Measurements from ENCODE around the gene RABEP1.
"Not testable (repeated sequence)": the region's sequence is repeated elsewhere in the genome, so short reads cannot be mapped to it uniquely, and the experiment has no call there.

The RABEP1 gene, protein sequence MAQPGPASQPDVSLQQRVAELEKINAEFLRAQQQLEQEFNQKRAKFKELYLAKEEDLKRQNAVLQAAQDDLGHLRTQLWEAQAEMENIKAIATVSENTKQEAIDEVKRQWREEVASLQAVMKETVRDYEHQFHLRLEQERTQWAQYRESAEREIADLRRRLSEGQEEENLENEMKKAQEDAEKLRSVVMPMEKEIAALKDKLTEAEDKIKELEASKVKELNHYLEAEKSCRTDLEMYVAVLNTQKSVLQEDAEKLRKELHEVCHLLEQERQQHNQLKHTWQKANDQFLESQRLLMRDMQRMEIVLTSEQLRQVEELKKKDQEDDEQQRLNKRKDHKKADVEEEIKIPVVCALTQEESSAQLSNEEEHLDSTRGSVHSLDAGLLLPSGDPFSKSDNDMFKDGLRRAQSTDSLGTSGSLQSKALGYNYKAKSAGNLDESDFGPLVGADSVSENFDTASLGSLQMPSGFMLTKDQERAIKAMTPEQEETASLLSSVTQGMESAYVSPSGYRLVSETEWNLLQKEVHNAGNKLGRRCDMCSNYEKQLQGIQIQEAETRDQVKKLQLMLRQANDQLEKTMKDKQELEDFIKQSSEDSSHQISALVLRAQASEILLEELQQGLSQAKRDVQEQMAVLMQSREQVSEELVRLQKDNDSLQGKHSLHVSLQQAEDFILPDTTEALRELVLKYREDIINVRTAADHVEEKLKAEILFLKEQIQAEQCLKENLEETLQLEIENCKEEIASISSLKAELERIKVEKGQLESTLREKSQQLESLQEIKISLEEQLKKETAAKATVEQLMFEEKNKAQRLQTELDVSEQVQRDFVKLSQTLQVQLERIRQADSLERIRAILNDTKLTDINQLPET

DNA sequence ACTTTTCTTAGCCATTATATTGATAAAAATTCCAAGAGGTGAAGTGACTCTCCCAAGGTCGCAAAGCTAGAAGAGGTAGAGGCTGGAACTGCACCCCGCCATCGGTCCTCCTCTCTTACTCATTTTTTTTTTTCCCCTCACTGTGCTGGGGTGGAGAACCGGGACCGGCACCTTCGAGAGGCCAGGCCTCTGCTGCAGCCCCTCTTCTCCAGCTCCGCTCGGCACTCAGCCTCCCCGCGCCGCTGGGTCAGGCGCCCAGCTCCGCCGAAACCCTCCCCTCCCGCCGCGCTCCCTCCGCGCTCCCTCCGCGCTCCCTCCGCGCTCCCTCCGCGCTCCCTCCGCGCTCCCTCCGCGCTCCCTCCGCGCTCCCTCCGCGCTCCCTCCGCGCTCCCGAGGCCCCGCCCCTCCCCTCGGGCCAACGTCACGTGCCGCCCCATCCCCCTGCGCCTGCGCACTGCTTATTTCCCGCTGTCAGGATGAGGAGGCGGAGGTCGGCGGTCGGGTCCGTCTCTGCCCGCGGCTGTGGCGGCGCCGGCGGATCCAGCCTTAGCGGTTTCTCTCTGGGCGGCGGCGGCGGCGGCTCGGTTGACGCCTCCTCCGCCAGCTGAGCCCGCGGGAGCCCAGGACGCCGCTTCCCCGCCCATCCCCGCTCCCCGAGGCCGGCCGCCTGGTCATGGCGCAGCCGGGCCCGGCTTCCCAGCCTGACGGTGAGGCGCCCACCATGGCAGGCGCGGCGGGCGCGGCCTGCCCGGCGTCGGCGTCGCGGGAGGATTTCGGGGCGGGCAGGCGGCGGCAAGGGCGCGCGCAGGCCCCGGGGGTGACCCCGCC lies at the start of gene RABEP1:
TSS of gene RABEP1 (plus strand) at position 471 of the 828 bp plus-strand sequence. CDS start at position 674, 203 bp downstream.
- peak in 55 of 56 donors; percentile 13 to 89 (median 78) for DNase-seq

DNA sequence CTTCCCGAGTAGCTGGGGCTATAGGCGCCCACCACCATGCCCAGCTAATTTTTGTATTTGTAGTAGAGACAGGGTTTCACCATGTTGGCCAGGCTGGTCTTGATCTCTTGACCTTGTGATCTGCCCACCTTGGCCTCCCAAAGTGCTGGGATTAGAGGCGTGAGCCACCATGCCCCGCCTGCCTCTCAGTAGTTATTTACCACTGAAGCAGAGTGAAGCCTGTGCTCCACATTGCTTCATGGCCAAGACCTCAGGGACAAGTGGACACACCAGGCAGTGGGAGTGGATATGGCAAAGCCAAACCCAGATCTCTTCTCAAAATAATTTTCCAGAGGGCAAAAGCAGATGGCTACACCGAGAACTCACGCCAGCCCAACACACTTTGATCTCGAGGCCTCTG lies 48.6 kb upstream of the RABEP1 start:
- DNase-seq = not testable (repeated sequence)

DNA sequence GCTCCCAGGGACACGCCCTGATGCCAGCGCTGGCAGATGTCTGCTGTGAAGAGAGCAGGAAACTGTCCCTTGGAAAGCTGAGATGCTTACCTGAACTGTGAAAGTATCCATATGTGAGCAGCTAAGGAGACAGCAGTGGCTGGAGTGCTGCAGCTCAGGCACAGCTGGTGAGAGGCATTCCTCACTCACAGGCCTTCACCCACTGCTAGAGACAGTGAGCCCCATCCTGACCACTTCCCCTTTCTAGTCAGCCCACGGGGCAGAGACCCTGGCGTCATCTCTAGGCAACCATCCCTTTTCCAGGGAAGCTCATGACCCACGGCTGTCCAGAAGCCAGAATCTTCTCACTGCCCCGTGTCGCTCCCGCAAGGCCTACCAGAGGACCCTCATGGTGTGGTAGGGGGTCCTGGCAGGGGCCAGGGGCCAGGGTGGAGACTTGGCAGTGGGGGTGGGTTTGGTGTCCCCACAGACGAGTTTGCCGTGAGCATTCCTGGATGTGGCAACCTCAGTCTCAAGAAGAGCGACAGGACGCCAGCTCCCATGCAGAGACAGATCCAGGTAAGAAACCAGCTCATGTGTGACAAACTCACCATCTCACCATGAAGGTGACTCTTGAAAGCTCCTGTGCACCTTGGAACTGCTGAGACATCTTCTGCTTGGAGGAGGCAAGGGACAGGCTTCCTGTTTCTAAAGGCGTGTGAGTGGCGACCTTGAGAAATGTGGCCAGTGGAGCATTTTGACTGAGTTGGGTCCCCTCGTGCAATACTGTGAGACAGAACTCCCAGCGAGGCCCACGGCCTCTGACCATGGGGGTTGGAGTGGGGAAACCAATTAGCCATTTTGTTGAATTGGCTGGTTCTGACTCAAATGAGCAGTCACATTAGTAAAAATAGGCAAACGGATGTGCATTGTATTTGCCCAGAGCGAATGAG lies 47.2 kb upstream of the RABEP1 start, which contains the start of gene SCIMP:
TSS of gene SCIMP (minus strand) at position 216 of the 932 bp plus-strand sequence. CDS start at position 111, 105 bp downstream.
- peak in 20 of 56 donors; percentile 5 to 48 (median 21) for DNase-seq

DNA sequence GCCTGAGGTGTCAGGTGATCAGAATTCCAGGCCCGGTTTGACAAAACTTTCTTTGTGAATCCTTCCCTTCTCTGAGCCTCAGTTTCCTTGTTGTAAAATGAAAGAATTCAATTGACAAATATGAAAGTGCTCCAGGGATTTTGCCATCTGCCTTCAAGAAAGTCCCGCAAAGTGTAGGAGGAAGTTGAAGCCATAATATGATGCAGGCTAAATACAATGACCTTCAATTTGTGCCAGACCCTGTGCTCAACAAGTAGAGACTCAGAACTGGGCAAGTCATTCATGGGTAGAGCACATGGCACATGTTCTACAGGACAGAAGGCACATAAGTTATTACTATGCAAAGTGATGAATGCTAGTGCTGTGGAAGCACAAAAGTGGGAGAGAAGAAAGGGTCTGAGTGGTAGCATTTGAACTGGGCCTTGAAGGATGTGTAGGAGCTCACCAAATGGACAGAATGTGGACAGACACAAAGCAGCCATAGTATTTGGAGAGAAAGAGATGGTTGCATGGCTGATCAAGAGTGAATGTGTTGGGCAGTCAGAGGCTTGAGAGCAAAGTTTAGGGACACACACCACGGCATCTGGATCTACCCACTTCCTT lies 45.0 kb upstream of the RABEP1 start:
- DNase-seq = no peak

DNA sequence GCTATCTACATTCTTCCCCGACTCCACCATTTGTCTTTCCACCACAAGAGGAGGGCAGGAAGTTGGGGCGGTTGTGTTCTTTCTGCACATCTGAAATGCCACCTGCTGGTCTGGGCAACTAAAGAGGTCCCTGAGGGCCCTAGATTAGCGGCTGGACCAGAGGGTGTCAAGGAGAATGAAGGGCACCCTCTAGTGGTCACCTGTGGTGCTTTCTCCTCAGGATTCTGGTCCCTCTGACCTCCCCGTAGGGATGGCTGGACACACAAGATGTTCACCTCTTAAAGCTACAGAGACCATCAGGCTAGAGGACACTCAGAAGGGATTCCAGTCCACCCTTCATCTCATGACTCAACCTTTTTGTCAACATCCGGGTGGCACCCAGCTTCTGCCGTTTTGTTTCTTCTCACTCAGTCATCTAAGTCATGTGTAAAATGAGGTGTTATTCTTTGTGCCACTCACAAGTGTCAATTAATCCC lies 44.5 kb upstream of the RABEP1 start:
- peak in 5 of 56 donors; percentile 6 to 53 (median 12) for DNase-seq

DNA sequence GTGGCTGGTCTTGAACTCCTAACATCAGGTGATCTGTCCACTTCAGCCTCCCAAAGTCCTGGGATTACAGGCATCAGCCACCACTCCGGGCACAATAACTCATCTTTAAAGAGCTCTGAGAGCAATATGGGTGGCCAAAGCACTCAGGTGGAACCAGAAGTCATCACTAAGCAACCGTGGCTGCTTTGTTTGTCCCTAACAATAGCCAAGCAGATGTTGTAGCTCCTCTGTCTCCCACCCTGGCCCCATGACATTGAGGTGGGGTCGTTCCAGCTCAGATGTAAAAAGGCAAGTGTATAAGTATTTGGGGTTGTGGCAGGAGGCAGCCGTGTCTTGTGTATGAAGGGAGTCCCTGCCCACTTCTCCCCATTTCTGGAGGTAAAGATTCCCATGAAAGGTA lies 43.8 kb upstream of the RABEP1 start:
- DNase-seq = no peak

DNA sequence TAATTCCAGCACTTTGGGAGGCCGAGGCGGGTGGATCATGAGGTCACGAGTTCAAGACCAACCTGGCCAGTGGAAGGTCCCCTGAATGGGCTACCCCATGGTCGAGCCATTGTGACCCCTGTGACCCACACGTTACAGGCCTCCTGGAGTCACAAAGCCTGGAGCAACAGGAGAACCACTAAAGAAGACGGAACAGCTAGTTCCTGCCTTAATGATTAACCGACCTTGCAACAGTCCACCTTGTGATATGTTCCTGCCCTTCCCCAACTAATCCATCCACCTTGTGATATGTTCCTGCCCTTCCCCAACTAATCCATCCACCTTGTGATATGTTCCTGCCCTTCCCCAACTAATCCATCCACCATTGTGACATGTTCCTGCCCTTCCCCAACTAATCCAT lies 42.3 kb upstream of the RABEP1 start:
- not testable (repeated sequence) for DNase-seq

DNA sequence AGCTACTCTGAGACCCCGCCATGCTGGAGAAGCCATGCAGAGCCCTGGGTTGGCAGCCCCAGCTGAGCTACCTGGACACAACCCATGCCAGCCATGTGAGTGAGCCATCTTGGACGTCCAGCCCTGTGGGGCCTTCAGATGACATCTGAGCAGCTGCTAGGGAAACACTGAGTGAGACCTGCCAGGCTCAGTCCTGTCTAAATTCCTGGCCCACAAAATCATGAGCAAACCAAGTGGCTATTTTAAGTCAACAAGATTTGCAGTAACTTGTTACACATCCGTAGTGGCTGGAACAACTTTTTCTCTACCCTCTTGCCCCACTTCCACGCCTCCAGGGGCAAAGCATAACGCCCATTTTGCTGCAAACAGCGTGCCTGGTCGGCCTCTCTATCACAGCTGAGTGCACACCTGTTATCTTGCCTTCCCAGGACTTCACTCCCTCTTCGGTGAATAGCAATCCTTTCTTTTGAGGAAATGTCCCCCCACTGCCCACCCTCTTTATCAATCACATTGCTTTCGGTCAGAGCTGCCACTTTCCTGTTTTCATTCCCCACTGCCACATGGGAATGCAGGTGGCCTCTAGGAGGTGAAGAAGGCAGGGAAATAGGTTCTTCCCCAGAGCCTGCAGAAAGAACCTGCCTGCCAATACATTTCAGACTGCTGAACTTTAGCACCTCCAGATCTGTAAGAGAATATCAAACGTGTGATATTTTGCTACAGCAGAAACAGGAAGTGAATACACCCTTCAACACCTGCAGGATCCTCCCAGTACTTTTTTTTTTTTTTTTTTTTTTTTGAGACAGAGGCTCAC lies 40.0 kb upstream of the RABEP1 start:
- no peak for DNase-seq

DNA sequence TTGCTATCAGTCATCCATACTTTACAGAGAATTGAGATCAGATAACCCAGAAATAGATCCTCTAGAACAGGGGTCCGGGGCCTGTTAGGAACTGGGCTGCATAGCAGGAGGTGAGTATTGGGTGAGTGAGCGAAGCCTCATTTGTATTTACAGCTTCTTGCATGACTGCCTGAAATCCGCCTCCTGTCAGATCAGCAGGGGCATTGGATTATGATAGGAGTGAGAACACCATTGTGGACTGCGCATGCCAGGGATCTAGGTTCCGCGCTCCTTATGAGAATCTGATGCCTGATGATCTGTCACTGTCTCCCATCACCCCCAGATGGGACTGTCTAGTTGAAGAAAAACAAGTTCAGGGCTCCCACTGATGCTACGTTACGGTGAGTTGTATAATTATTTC lies 34.5 kb upstream of the RABEP1 start:
- DNase-seq = no peak

DNA sequence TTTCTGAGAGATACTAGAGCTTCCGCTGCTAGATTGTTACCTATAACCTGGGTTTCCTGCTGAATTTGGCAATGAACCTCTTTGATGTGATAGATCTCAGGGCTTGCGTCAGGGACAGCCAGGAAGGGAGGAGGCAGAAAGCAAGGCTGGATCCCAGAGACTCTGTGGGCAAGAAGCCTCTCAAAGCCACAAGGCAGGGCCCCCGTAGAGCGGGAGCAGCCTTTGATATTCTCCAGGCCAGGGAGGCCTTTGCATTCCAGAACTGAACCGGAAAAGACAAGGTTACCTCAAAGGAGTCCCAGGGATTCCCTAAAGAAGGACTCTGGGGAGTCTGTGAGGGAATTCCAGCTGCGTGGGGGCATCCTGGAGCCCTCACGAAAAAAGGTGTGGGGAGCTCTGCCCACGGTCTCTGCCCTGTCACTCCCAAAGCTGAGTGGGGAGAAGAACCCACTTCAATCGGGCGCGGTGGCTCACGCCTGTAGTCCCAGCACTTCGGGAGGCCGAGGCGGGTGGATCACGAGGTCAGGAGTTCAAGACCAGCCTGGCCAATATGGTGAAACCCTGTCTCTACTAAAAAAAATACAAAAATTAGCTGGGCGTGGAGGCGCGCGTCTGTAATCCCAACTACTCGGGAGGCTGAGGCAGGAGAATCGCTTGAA lies 33.1 kb upstream of the RABEP1 start:
- no peak for DNase-seq

DNA sequence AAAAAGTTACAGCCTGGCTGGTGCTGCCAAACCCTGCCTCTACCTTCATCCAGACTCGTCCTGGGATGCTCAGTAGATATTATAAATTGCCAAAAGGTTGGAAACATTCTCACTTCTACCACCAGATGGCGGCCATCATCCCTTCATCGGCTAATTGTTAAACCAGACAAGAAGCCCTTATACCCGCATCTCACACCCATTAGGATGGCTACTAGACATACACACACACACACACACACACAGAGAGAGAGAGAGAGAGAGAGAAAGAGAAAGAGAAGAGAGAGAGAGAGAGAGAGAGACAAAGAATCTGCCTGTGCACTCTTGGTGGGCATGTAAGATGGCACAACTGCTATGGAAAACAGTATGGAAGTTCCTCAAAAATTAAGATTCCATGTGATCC lies 32.5 kb upstream of the RABEP1 start:
- DNase-seq = peak in 32 of 56 donors; percentile 3 to 81 (median 32)

DNA sequence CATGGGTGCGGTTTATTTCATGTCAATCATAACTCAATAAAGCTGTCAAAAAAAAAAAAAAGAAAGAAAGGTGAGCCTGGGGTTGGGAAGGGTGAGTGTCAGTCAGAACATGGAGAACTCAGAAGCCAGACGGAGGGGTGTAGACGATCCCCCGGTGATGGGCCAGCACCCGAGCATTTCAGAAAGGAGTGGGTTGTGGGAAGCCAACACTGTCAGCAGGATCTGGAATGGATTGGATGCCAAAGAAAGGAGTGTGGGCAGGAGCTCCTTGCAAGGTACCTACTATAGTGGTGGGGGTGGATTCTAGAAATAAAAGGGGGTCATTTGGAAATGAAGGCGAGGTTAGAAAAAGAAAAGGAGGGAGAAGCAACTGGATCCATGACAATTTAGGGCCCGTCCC lies 27.7 kb upstream of the RABEP1 start:
- DNase-seq = peak in 4 of 56 donors; percentile 2 to 10 (median 4)

DNA sequence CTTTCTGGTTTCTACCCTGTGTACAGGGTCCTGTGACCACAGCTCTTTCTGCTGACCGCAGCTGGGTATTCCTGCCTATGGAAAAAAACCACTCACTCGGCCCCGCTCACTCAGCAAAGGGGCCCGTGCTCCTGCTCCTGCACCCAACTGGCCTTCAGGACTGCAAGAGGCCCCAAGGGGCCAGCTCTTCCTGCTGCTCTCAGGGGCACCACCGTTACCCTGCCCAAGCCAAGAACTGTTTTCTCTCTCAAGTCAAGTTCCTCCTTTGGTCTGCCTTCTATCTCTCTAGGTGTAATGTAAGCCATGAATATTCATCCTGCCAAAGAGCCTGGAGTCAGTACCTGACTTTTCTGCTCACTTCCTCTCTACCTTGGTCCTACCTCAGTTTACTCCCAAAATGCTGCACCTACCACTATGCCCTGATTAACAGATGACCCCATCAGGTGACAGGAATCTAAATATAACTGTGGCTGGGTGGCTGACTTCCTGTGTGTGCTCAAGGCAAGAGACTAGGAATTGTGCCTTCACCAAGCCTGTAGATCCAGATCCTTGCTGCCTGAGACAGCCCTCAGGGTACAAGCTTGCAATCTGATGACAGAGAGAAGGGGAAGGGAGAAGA lies 27.1 kb upstream of the RABEP1 start:
- DNase-seq = peak in 5 of 56 donors; percentile 10 to 32 (median 11)

DNA sequence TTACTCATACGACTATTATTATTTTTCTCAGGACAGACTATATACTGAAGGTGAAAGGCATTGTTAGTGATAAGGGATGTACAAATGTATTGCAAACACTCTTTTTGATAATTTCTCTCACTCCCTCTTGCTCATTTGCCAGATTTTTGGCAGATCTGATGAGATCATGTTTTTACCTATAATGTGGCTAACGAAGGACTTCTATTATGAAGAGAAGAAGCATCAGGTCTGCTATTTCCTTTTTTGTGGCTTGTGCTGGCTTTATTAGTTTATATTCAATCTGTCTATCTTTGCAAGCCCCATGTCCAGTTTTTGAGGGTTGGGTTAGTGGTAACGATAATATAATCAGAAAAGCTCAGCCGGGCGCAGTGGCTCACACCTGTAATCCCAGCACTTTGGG lies 25.0 kb upstream of the RABEP1 start:
- no peak for DNase-seq

DNA sequence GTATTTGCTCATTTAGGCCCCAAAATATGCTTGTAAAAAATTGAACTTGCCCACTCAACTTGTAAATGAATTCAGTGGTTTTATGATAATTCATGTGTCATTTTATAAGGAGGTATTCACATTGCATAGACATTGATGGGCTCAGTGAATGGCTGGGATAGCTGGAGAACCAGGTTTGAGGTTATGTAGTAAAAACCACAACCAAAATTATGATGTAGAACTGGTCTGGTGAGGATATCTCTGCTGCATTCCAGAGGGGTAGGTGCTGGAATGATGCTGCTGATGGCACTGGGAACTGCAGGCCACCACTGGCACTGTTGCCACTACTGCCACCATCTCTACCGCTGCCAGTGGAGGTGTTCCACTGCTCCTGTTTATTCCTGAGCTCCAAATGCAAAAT lies 21.5 kb upstream of the RABEP1 start:
- no peak for DNase-seq

DNA sequence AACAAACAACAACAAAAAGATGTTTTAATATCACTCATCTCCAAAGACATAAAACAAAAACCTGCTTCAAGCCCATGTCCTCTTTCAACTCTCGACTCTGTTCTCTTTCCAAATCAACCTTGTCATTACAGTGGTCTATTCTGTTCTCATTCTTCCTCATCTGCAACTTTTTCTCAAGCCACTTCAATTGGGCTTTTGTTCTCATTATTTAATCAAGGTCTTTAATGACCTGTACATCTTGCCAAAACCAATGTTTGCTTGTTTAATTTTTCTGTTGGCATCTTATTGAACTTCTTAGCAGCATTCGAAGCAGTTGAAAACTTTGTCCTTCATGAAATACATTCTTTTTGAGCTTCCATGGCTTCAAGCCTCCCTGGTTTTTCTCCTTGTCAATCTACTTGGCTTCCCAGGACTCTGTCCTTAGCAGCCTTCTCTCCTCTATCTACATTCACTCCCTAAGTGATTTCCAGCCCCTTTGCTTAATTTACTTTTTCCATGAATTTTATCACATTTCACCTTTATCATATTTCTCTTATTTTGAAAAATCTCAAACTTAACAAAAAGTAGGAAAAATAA lies 19.6 kb upstream of the RABEP1 start:
- no peak for DNase-seq

DNA sequence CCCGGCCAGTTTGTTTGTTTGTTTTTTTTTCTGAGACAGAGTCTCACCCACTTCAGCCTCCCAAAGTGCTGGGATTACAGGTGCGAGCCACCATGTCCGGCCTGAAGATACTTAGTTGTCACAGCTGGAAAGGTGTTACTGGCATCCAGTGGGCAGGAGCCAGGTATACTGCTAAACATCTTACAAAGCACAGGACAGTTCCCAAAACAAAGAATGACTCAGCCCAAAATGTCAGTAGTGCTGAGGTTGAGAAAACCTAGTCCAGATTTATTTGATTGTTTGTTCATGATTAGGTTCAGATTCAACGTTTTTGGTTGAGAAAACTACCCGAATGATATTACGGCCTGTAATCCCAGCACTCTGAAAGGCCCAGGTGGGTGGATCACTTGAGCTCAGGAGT lies 18.6 kb upstream of the RABEP1 start:
- no peak for DNase-seq
